ENCODE results near the gene PRKCSH.
"Not testable (repeated sequence)": the region's sequence is repeated elsewhere in the genome, so short reads cannot be mapped to it uniquely, and the experiment has no call there.

The PRKCSH gene

GRCh38 chr19:11450570-11451326, 15.3 kb downstream of the PRKCSH start:
- H3K4me3 ChIP-seq (replicated peaks; ENCODE audit: low read depth, low read length), result no peak overlapping the region
- no peak for TF ChIP-seq CTCF (IDR thresholded peaks at IDR 0.05; ENCODE audit: low read length, missing control alignments)
- DNase-seq (ENCODE audit: low read depth), result no peak

- H3K4me3 ChIP-seq (replicated peaks; ENCODE audit: low read depth, low read length), result no peak overlapping the region
- no peak for DNase-seq (ENCODE audit: low read depth)
- no peak for TF ChIP-seq CTCF (IDR thresholded peaks at IDR 0.05; ENCODE audit: low read length, missing control alignments)
These were observed 16.0 kb downstream of the PRKCSH start for GRCh38 chr19:11451327-11451870.

GRCh38 chr19:11451871-11452619, 16.6 kb downstream of the PRKCSH start:
- DNase-seq (ENCODE audit: low read depth), result no peak
- H3K4me3 ChIP-seq (replicated peaks; ENCODE audit: low read depth, low read length), result no peak overlapping the region
- TF ChIP-seq CTCF (IDR thresholded peaks at IDR 0.05; ENCODE audit: low read length, missing control alignments), result no peak

GRCh38 chr19:11452620-11453310, 17.3 kb downstream of the PRKCSH start:
- no peak for DNase-seq (ENCODE audit: low read depth)
- TF ChIP-seq CTCF (IDR thresholded peaks at IDR 0.05; ENCODE audit: low read length, missing control alignments), result peak; percentile 13
- H3K4me3 ChIP-seq (replicated peaks; ENCODE audit: low read depth, low read length), result no peak overlapping the region

GRCh38 chr19:11453468-11454341, 18.3 kb downstream of the PRKCSH start:
- no peak overlapping the region for H3K4me3 ChIP-seq (replicated peaks; ENCODE audit: low read depth, low read length)
- TF ChIP-seq CTCF (IDR thresholded peaks at IDR 0.05; ENCODE audit: low read length, missing control alignments), result peak; percentile 16
- no peak for DNase-seq (ENCODE audit: low read depth)

GRCh38 chr19:11455233-11455554, 19.8 kb downstream of the PRKCSH start:
- H3K4me3 ChIP-seq (replicated peaks; ENCODE audit: low read depth, low read length); DNase-seq (ENCODE audit: low read depth): not testable (repeated sequence)
